ENCODE data around the gene P2RY13.

The P2RY13 gene

DNA sequence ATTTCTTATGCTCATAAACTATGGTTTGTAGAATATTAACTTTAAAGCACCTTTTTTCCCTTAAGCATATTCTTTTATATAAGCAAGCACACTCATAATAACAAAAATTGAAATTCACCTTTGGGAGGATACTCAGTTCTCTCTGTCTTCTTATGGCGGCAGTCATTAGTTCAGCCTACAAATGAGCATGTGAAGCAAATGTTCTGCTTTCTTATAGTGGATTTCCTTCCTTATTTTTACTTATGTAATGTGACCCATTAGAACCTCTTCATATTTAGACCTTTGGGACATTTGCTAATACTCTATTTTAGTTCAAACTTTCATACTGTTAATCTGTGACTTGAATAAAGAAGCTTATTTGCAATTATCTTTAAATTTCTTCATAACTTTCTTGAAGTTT is at the start of gene P2RY13:
TSS of gene P2RY13 (minus strand) at position 187 of the 400 bp plus-strand sequence. CDS start at position 166, 21 bp downstream.
- DNase-seq (ENCODE audit: low spot score) = no peak

DNA sequence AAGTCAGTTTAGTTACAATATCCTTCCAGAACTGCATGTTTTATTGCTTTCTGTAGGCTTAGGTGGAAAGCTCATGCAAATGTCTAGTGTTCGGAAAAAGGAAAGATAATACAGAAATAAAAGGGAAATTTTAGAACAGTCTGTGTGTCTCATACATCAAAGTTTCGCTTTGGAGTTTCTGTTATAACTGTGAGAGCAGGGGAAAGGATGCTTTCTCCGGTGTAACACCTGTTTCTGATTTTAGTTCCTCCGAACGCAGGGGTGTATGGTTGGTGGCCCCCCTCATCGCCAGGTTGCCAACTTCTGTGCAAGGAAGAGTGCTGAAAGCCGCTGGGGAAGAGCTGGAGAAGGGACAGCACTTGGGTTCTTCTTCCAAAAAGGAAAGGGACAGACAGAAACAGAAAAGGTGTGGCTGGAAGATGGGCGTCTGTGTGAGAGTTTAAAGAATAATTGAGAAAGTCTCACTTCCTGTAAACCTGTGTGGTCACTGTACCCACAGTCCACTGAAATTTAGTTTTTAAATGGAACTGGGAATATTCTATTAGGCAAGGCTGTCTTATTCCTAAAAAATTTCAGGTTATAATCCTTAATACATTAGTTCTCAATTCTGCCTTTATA is 48.5 kb upstream of the P2RY13 start:
- DNase-seq (ENCODE audit: low spot score) = no peak

GRCh38 chr3:151372063-151372820 is 42.9 kb upstream of the P2RY13 start:
- no peak for DNase-seq (ENCODE audit: low spot score)

GRCh38 chr3:151371526-151371925 is 42.2 kb upstream of the P2RY13 start:
- no peak for DNase-seq (ENCODE audit: low spot score)

DNA sequence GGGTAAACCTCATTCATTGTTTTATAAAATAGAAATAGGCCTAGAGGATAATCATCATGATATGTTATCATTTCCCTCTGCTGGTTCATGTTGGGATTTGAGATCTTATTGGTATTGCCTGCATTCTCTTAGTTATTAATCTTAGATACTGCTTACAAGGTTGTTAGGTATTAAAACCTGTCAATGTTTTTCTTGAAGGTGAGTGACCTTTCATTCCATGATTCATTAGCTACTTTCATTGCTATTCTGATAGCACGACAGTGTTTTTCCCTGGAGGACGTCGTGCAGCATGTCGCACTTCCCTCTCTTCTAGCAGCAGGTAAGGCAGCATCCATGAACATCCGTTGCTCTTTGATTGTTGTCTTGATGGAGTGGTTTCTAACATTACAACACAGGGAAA is 38.1 kb upstream of the P2RY13 start:
- no peak for DNase-seq (ENCODE audit: low spot score)

DNA sequence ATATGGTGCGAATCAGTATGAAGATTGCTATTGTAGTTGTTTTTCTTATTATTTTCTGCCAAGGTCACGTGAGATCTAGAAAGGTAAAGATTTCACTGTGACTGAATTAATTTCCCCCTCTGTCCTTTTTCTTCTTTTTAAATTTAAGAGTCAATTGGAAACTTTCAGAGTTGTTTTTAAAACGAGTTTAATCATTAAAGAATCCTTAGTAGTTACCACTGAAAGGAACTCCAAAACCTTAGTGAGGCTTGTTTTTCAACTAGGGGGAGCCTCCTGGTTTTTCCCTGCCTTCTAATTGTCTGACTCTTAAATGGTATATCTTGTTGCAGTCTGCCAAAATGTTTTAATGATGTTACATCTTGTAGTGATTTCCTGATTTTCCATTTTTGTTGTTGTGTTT is 37.6 kb upstream of the P2RY13 start:
- no peak for DNase-seq (ENCODE audit: low spot score)

DNA sequence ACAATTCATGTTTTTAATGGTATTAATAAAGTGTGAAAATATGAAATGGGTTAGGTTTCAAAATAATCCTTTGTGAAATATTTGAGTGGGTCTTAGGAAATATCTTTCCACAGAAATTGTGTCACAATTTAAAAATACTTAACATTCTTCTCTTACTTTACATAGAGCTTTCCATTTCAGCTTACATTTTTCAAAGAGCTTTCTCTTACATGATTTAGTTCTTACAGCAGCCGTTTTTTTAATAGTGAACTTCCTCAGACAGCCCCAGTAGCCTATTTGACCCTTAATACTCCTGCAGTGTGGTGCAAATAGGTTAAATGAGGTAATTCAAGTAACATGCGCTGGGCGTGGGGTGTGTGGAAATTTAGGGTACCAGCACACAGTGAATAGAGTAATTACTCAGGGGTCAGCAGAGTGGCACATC is 33.4 kb upstream of the P2RY13 start:
- no peak for DNase-seq (ENCODE audit: low spot score)

GRCh38 chr3:151357463-151357850 is 28.1 kb upstream of the P2RY13 start:
- no peak for DNase-seq (ENCODE audit: low spot score)

- no peak for DNase-seq (ENCODE audit: low spot score)
Observed at GRCh38 chr3:151356794-151357462, 27.6 kb upstream of the P2RY13 start.

DNA sequence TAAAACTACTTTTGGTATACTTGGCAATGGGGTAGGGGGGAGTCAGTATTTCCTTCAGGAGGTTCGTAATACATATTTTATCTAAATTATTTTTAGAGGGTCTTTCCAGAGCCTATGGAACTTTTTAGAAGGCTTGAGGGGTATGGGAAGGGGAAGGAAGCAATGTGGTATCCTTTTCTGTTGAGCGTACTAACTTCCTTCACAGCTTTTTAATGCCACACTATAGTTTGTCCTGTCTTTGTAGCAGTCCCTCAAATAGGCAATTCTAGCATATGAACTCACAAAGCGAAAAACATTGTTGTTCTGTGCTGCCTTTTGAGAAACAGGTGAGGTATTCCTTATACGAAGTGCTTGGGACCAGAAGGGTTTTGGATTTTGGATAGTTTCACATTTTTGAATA is 22.3 kb upstream of the P2RY13 start:
- DNase-seq (ENCODE audit: low spot score) = no peak

GRCh38 chr3:151351219-151351618 is 21.9 kb upstream of the P2RY13 start:
- DNase-seq (ENCODE audit: low spot score) = no peak

DNA sequence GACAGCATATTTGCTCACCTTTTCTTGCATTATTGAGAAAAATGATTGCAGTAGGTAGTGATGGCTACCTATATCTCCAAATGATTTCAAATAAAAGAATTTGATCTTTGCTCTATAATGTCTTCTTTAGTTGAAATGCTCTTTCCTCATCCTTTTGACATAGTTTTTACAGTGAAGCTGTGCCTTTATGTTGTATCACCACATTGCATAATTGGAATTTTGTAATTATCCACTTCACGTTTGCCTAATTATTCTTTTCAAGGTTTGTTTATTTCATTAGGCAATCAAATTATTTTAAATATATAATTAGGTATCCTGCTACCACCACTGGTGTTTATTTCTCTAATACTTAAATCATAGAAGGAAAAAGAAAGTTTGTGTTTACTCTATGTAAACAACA is 21.3 kb upstream of the P2RY13 start:
- no peak for DNase-seq (ENCODE audit: low spot score)

DNA sequence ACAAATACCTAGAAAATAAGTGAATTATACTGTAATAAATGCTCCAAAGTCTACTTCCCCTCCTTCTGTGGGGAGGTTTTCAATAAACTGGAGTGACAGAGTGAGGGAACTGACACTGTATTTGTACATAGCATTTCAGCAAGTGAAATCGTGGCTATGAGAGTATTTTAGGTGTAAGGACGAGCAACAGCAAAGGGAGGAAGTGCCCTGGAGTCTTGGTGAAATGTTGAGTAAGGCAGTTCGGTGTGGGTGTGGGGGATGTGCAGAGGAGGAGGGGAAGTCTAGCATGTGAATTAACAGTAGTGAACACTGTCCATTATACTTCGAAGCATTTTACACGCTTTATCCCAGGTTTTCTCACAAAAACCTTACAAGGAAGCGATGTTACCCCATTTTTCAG is 18.1 kb upstream of the P2RY13 start:
- no peak for DNase-seq (ENCODE audit: low spot score)

DNA sequence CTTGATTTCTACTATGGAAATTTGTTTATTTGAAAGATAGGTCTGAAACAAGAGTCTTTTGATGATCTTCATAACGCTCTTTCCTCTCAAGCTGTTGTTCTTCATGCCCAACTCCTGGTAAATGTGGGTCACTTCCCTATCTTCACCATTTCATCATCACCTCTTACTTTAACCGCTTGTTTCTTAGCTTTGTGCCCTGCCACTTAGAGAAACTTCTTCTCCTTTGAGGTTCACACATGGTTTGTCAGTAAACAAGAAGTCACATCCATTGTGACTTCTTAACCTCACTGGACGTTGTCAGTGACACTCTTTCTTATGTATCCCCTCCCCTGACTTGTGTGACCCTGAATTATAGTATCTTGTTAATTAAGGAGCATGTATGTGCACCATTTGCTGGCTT is 16.9 kb upstream of the P2RY13 start:
- DNase-seq (ENCODE audit: low spot score) = no peak

- DNase-seq (ENCODE audit: low spot score) = no peak
Observed at GRCh38 chr3:151345859-151346258, 16.5 kb upstream of the P2RY13 start.

DNA sequence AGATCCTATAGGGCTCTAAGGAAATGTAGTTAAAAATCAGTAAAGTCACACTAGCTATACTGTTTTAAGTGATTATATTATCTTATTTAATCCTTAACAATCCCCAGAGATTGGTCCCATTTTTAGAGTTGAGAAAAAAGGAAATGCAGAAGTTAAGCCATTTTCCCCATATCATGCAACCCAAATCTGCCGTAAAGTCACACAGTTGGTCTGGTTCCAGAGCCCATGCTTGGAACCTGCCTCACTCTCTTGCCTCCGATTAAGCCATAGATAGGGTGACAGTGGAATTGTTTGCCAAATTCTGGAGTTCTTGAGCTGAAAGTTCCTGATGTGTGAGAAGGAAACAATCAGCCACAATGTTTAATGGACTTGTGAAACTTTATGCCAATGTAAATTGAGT is 2.3 kb upstream of the P2RY13 start:
- no peak for DNase-seq (ENCODE audit: low spot score)

GRCh38 chr3:151330899-151331298 is 1.6 kb upstream of the P2RY13 start:
- DNase-seq (ENCODE audit: low spot score) = no peak

DNA sequence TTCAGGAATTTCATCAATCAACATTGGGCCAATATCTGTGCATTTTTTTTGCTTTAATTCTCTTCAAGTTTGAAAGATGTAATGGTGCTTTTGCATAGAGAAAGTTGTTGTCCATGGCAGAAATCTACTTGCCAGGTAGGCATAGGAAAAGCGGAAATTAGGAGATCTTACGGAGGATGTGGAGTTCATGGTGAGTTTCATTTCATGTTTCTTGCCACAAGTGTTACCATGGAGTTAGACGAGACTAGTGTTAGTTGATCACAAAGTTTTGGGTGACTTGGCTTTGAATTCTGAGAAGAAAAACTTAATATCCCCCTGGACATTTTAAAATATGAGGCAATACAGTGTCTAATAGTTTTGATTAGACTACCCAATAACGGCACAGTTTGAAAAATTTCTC is 1.0 kb upstream of the P2RY13 start:
- no peak for DNase-seq (ENCODE audit: low spot score)

GRCh38 chr3:151328298-151328995 is 902 bp downstream of the P2RY13 start:
- no peak for DNase-seq (ENCODE audit: low spot score)

DNA sequence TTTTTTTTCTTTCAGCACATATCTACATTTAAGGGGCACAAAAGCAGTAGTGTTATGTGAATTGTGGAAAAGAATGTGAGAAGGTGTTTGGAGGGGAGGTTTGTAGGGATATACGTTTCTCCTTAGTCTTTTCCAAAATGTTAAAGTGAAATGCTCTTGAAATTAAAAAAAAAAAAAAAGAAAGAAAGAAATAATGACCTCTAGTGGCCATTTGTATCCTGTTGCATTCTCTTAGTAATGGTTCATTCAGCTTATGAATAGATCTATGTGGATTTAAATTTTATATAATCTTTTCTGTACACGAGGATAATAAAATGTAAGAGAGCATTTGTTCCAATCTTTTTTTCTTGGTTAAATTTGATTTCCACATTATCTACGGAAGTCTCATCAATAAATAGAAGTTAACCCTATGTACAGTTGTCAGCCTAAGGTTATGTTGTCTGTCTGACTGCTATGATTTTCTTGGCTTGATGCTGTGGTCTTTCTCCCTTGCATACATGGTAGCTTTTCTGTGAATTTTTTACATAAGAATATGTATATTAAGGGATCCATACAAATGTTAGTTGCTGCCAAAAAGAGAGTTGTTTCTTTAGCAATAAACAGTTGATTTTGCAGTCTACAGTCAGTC is 1.7 kb downstream of the P2RY13 start:
- DNase-seq (ENCODE audit: low spot score) = no peak

DNA sequence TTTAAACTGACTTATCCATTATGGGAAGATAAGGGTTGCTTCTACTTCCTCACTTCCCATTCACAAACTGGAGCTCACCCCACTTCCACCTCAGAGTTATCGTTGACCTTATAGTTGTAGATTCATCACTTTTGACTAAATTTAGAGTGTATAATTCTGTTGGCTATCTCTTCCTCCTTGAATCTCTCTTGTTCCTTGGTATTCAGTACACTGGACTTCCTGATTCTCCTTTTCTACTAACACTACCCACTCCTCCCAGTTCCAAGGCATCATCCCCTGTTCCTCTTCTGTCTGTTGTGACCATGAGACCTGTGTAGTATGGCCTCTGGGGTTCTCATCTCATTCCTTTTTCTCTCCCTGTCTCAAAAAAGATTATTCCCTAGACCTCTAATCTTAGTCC is 6.8 kb downstream of the P2RY13 start:
- no peak for DNase-seq (ENCODE audit: low spot score)

- no peak for DNase-seq (ENCODE audit: low spot score)
Observed at GRCh38 chr3:151321526-151321925, 7.8 kb downstream of the P2RY13 start.

Data from D341Med (cell line).